ENCODE measurements around the gene TMEM238L. TPM values are rescaled to one million over a fixed set of nuclear protein-coding genes. Genes with fewer than 3 reads are reported as not detected.

Gene TMEM238L
- total RNA-seq, 1 donor from 2014 or later: not detected

DNA sequence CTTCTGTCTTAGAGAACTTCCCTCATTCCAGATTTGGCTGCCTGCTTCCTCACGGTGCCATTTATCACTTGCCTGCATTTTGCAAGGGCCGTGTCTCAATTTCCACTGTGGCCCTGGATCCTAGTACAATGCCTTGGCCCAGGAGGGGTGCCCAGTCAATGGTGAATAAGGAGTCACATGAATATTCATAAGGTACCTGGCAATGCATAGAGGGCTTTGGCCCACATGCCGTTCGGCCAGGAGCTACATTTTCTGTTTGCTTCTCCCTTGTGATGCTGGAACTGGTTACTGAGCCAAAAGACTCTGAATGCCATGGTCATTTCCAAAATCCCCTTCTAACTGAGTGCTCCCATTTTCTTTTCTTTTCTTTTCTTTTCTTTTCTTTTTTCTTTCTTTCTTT lies 38.8 kb upstream of the TMEM238L start:
- peaks cover 8% of the 10 kb centered on the region for H3K4me1 Mint-ChIP-seq (ENCODE audit: unreplicated experiment)
- H3K9me3 Mint-ChIP-seq (ENCODE audit: unreplicated experiment): peaks cover 3% of the 10 kb centered on the region
- DNase-seq (ENCODE audit: extremely low spot score, unreplicated experiment): no peak
- no peaks in the 10 kb centered on the region for H3K36me3 Mint-ChIP-seq (ENCODE audit: unreplicated experiment)
- H3K27ac Mint-ChIP-seq (ENCODE audit: unreplicated experiment): no peak overlapping the region
- no peak overlapping the region for H3K4me3 Mint-ChIP-seq (ENCODE audit: unreplicated experiment)
- peaks cover 15% of the 10 kb centered on the region for H3K27me3 Mint-ChIP-seq (ENCODE audit: unreplicated experiment)
- TF ChIP-seq, protein P1, sequence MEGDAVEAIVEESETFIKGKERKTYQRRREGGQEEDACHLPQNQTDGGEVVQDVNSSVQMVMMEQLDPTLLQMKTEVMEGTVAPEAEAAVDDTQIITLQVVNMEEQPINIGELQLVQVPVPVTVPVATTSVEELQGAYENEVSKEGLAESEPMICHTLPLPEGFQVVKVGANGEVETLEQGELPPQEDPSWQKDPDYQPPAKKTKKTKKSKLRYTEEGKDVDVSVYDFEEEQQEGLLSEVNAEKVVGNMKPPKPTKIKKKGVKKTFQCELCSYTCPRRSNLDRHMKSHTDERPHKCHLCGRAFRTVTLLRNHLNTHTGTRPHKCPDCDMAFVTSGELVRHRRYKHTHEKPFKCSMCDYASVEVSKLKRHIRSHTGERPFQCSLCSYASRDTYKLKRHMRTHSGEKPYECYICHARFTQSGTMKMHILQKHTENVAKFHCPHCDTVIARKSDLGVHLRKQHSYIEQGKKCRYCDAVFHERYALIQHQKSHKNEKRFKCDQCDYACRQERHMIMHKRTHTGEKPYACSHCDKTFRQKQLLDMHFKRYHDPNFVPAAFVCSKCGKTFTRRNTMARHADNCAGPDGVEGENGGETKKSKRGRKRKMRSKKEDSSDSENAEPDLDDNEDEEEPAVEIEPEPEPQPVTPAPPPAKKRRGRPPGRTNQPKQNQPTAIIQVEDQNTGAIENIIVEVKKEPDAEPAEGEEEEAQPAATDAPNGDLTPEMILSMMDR (IDR thresholded peaks at IDR 0.05): no peak

DNA sequence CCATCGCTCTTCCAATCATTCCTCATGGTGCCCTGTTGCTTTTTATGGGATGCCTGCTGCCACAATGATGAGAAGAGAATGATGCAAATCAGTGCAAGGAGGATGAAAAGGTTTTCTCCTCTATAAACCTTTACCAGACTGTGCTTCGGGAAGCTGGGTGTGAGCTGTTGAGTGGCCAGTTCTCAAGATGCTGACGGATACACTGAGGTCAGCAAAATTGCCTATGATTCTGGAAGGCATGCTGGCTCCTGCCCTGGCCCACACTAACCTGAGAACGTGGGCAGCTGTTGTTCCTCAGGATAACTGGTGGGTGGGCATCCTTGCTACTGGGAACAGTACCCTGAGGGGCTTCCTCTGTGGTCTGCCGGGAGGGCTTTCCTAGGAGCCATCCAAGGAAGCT lies 34.8 kb upstream of the TMEM238L start:
- Mint-ChIP-seq H3K4me3 (ENCODE audit: unreplicated experiment) (no peak overlapping the region), H3K4me1 (ENCODE audit: unreplicated experiment) (no peaks in the 10 kb centered on the region)

DNA sequence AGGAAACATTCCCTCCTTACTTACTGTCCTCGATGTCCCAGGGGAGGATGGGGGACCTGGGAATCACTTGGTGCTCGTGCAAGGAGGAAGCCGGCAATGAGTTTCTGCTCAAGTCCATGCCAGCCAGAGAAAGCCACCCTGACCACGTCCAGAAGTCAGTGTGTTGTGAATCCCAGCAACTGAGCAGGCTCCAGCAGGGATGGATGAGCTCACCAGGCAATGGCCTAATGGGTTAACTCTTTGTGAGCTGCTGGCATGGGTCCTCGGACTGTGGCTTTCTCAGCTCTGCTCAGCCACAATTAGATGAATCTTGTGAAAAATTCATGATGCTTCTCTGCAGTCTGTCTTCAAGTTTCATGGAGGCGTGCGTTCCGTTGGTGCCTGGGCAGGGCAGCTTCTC lies 34.0 kb upstream of the TMEM238L start, which contains the start of gene PIRT:
Gene PIRT (minus strand): TSS at position 167 of the 400 bp plus-strand sequence. CDS start 12,442 bp downstream, outside the sequence.
- Mint-ChIP-seq H3K27ac (ENCODE audit: unreplicated experiment) (no peak within 1 kb of the TSS), H3K36me3 (ENCODE audit: unreplicated experiment) (no peaks in the 10 kb centered on the region), H3K4me1 (ENCODE audit: unreplicated experiment) (no peaks in the 10 kb centered on the region)

More for the DNA sequence above, 34.8 kb upstream of the TMEM238L start:
- no peaks in the 10 kb centered on the region for H3K36me3 Mint-ChIP-seq (ENCODE audit: unreplicated experiment)
- no peak for DNase-seq (ENCODE audit: extremely low spot score, unreplicated experiment)
- H3K27me3 Mint-ChIP-seq (ENCODE audit: unreplicated experiment): peaks cover 4% of the 10 kb centered on the region
- H3K9me3 Mint-ChIP-seq (ENCODE audit: unreplicated experiment): no peaks in the 10 kb centered on the region
- H3K27ac Mint-ChIP-seq (ENCODE audit: unreplicated experiment): no peak overlapping the region
- TF ChIP-seq, protein P1 (IDR thresholded peaks at IDR 0.05): no peak

DNA sequence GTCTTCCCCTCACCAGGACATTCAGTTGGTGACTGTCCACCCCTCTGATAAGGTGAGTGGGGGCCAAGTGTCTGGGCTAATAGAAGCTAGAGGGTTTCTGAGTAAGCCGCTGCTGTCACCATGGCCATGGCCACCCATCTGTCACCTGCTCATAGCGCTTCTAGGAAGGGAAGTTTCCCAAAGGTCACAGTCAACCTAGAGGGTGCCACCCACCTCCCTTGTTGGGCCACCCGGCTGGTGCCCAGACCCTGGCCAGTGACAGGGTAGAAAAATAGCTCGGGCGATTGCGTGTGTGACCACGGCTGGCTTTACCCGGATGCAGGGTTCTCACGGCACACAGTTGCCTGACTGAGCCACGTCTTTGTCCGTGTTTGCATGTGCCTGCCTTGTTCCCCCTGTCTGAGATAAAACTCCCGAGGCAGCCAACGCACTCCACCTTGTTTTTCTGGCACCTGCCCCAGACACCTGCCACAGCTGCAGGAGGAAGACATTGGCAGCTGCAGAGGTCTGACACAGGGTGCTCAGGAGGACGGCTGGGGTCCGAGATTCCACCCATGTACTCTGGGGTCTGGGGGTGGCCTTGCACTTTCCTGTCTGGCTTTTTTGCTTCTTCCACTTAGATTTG lies 33.2 kb upstream of the TMEM238L start:
- DNase-seq (ENCODE audit: extremely low spot score, unreplicated experiment): no peak
- TF ChIP-seq, protein P1 (IDR thresholded peaks at IDR 0.05): no peak
- no peaks in the 10 kb centered on the region for H3K9me3 Mint-ChIP-seq (ENCODE audit: unreplicated experiment)
- H3K36me3 Mint-ChIP-seq (ENCODE audit: unreplicated experiment): no peaks in the 10 kb centered on the region
- no peak overlapping the region for H3K27ac Mint-ChIP-seq (ENCODE audit: unreplicated experiment)
- no peaks in the 10 kb centered on the region for H3K27me3 Mint-ChIP-seq (ENCODE audit: unreplicated experiment)
- H3K4me3 Mint-ChIP-seq (ENCODE audit: unreplicated experiment): no peak overlapping the region
- no peaks in the 10 kb centered on the region for H3K4me1 Mint-ChIP-seq (ENCODE audit: unreplicated experiment)

More for the DNA sequence above, 34.0 kb upstream of the TMEM238L start, which contains the start of gene PIRT:
- H3K4me3 Mint-ChIP-seq (ENCODE audit: unreplicated experiment): no peak within 1 kb of the TSS
- no peak for DNase-seq (ENCODE audit: extremely low spot score, unreplicated experiment)
- no peaks in the 10 kb centered on the region for H3K27me3 Mint-ChIP-seq (ENCODE audit: unreplicated experiment)
- H3K9me3 Mint-ChIP-seq (ENCODE audit: unreplicated experiment): no peaks in the 10 kb centered on the region
- TF ChIP-seq, protein P1 (IDR thresholded peaks at IDR 0.05): no peak

DNA sequence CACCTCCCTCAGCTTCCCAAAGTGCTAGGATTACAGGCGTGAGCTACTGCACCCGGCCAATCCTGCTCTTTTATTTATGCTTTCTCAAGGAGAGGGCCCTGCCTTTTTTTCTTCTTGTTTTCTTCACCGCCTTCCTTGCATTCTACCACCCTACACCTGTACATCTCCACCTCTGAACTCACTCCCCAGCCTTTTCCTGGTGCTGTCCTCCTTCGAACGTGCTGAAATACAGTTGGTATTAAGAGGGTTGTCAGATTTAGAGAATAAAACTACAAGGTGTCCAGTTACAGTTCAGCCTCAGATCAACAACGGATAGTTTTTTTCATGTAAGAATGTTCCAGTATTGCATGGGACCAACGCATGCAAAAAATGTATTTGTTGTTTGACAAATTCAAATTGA lies 32.2 kb upstream of the TMEM238L start:
- TF ChIP-seq, protein P1 (IDR thresholded peaks at IDR 0.05): no peak
- Mint-ChIP-seq H3K27me3 (ENCODE audit: unreplicated experiment) (no peaks in the 10 kb centered on the region), H3K4me3 (ENCODE audit: unreplicated experiment) (no peak overlapping the region), H3K36me3 (ENCODE audit: unreplicated experiment) (no peaks in the 10 kb centered on the region), H3K4me1 (ENCODE audit: unreplicated experiment) (no peaks in the 10 kb centered on the region), H3K27ac (ENCODE audit: unreplicated experiment) (no peak overlapping the region), H3K9me3 (ENCODE audit: unreplicated experiment) (no peaks in the 10 kb centered on the region)
- no peak for DNase-seq (ENCODE audit: extremely low spot score, unreplicated experiment)

Measured in osteocyte (in vitro differentiated cells).